IPS-15b (cell line): Measurements from ENCODE around the gene TRIM59.

Source experiments
- H3K27me3 ChIP-seq: one replicate; pipeline ENCODE4 v1.6.1; 2013; ENCODE audit warnings: low read length; ENCODE audit not compliant: control insufficient read depth, insufficient read depth
- H3K36me3 ChIP-seq: one replicate; pipeline ENCODE4 v1.6.1; 2013; ENCODE audit warnings: low read length; ENCODE audit not compliant: control insufficient read depth, insufficient read depth
- H3K4me1 ChIP-seq: one replicate; pipeline ENCODE4 v1.6.1; 2013; ENCODE audit warnings: mild to moderate bottlenecking, low read length; ENCODE audit not compliant: control insufficient read depth, insufficient read depth
- H3K4me3 ChIP-seq: one replicate; pipeline ENCODE4 v1.5.1; 2013; ENCODE audit warnings: low read depth, low read length
- H3K9ac ChIP-seq: one replicate; pipeline ENCODE4 v1.6.1; 2013; ENCODE audit warnings: low read depth, mild to moderate bottlenecking, low read length
- H3K9me3 ChIP-seq: one replicate; pipeline ENCODE4 v1.6.1; 2013; ENCODE audit warnings: mild to moderate bottlenecking, low read length; ENCODE audit not compliant: control insufficient read depth, insufficient read depth

The TRIM59 gene, protein sequence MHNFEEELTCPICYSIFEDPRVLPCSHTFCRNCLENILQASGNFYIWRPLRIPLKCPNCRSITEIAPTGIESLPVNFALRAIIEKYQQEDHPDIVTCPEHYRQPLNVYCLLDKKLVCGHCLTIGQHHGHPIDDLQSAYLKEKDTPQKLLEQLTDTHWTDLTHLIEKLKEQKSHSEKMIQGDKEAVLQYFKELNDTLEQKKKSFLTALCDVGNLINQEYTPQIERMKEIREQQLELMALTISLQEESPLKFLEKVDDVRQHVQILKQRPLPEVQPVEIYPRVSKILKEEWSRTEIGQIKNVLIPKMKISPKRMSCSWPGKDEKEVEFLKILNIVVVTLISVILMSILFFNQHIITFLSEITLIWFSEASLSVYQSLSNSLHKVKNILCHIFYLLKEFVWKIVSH

GRCh38 chr3:160449636-160450598 is at the start of gene TRIM59:
TSS of gene TRIM59 (minus strand) at chr3:160449786. CDS start at chr3:160439183, 10,603 bp downstream.
- peak within 1 kb of the TSS; percentile 99 for H3K4me3 ChIP-seq
- no peaks in the 10 kb centered on the region for H3K9me3 ChIP-seq
- peak within 1 kb of the TSS; percentile 96 for H3K9ac ChIP-seq
- H3K4me1 ChIP-seq, result peaks cover 8% of the 10 kb centered on the region
- no peaks in the 10 kb centered on the region for H3K27me3 ChIP-seq
- no peaks in the 10 kb centered on the region for H3K36me3 ChIP-seq

DNA sequence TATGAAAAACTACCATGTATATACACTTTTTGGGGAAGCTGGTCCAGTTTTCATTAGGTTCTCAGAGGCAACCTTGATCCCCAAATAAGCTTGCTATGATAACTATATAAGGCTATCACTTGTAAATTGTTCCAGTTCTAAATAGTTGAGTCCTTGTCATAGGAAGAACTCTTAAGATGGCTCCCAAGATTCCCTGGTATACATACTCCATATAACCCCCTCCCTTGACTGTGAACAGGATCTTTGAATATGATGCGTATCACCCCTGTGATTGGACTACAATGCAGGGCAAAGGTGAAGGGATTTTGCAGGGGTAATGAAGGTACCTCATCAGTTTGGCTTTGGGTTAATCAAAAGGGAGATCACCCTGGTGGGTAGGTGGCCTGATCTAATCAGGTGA is 48.6 kb upstream of the TRIM59 start:
- H3K36me3 ChIP-seq, result peaks cover 4% of the 10 kb centered on the region
- H3K9ac ChIP-seq, result no peak overlapping the region
- H3K27me3 ChIP-seq, result no peaks in the 10 kb centered on the region
- H3K4me3 ChIP-seq, result no peak overlapping the region
- no peaks in the 10 kb centered on the region for H3K9me3 ChIP-seq
- no peaks in the 10 kb centered on the region for H3K4me1 ChIP-seq

DNA sequence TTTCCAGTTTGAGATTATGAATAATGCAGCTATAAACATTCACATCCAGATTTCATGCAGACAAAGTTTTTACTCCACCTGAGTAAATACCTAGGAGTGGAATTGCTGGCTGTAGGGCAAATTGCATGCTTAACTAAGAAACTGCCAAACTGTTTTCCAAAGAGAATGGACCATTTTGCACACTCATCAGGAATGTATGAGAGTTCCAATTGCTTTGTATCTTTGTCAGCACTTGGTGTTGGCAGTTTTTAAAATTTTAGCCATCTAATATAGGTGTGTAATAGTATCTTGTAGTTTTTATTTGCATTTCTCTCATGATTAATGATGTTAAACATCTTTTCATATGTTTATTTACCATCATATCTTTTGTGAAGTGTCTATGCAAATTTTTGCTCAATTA is 40.6 kb upstream of the TRIM59 start:
- H3K9me3 ChIP-seq, result no peaks in the 10 kb centered on the region
- no peaks in the 10 kb centered on the region for H3K36me3 ChIP-seq

GRCh38 chr3:160486459-160486869 is 36.9 kb upstream of the TRIM59 start:
- no peak overlapping the region for H3K4me3 ChIP-seq
- peaks cover 2% of the 10 kb centered on the region for H3K4me1 ChIP-seq
- no peaks in the 10 kb centered on the region for H3K9me3 ChIP-seq
- H3K36me3 ChIP-seq, result no peaks in the 10 kb centered on the region
- H3K9ac ChIP-seq, result no peak overlapping the region
- no peaks in the 10 kb centered on the region for H3K27me3 ChIP-seq

More for the DNA sequence above, 40.6 kb upstream of the TRIM59 start:
- H3K9ac ChIP-seq, result no peak overlapping the region
- H3K4me3 ChIP-seq, result no peak overlapping the region
- peaks cover 2% of the 10 kb centered on the region for H3K4me1 ChIP-seq
- H3K27me3 ChIP-seq, result no peaks in the 10 kb centered on the region

DNA sequence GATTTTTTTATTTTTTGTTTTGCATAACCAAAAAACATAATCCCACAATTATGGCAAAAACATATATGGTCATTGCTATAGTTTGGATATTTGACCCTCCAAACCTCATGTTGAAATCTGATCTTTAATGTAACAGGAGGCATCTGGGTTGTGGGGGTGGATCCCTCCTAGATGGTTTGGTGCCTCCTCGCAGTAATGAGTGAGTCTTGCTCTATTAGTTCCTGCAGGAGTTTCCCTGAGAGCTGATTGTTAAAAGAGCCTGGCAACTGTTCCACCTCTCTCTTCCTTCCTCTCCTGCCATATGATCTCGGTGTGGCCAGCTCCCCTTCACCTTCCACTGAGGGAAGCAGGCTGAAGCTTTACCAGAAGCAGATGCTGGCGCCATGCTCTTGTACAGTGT is 33.2 kb upstream of the TRIM59 start:
- Histone ChIP-seq H3K27me3 (no peaks in the 10 kb centered on the region), H3K36me3 (no peaks in the 10 kb centered on the region), H3K4me3 (no peak overlapping the region), H3K9ac (no peak overlapping the region), H3K9me3 (no peaks in the 10 kb centered on the region), H3K4me1 (peaks cover 2% of the 10 kb centered on the region)

- Histone ChIP-seq H3K4me1 (peaks cover 2% of the 10 kb centered on the region), H3K27me3 (no peaks in the 10 kb centered on the region), H3K9ac (no peak overlapping the region), H3K36me3 (no peaks in the 10 kb centered on the region), H3K4me3 (no peak overlapping the region), H3K9me3 (no peaks in the 10 kb centered on the region)
These were observed 32.3 kb upstream of the TRIM59 start for GRCh38 chr3:160481856-160482255.

DNA sequence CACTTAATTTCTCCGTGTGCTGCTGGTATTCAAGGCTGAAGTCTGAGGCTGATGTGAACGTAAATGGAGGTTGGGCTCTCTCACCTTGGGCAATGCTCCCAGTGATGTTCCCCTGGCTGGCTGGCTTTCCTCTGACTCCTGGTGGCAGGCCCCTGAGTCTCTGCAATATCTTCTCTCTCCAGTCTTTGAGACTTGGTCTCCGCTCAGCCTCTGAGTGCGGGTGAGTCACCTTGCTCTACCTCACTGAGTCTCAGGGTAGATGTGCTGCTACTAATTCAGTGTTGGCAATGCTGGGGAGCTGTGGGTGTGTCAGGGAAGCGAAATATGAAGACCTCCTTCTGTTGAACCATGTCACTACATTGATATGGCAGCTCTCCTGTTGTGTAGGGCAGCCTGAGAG is 31.3 kb upstream of the TRIM59 start:
- H3K4me3 ChIP-seq, result no peak overlapping the region
- H3K36me3 ChIP-seq, result no peaks in the 10 kb centered on the region
- H3K4me1 ChIP-seq, result peaks cover 2% of the 10 kb centered on the region
- H3K9ac ChIP-seq, result no peak overlapping the region
- no peaks in the 10 kb centered on the region for H3K27me3 ChIP-seq
- H3K9me3 ChIP-seq, result no peaks in the 10 kb centered on the region

- no peak overlapping the region for H3K4me3 ChIP-seq
These were observed 29.8 kb upstream of the TRIM59 start for GRCh38 chr3:160479376-160479775.

GRCh38 chr3:160478338-160478737 is 28.8 kb upstream of the TRIM59 start:
- H3K4me3 ChIP-seq, result no peak overlapping the region
- no peak overlapping the region for H3K9ac ChIP-seq
- no peaks in the 10 kb centered on the region for H3K9me3 ChIP-seq
- no peaks in the 10 kb centered on the region for H3K36me3 ChIP-seq
- H3K27me3 ChIP-seq, result no peaks in the 10 kb centered on the region
- H3K4me1 ChIP-seq, result no peaks in the 10 kb centered on the region

More at GRCh38 chr3:160479376-160479775, 29.8 kb upstream of the TRIM59 start:
- Histone ChIP-seq H3K36me3 (no peaks in the 10 kb centered on the region), H3K9me3 (no peaks in the 10 kb centered on the region), H3K27me3 (no peaks in the 10 kb centered on the region), H3K4me1 (no peaks in the 10 kb centered on the region), H3K9ac (no peak overlapping the region)

DNA sequence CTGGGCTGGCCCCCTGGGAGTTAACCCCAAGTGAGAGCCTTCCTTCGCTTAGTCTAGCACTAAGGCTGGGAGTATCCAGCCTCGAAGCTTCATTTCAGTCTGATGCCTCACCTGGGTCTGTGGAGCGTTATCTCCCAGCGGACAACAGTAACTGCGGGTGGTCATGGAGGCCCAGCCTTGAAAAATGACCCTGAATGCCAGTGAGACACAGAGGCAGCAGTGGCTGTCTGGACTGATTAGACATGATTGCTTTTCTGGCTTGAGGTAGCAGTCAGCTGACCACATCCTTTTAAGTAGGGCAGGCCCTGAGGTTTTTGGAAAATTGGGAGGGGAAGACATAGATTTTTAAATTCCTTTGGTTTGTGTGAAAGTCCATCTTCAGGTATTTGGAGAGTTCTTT is 28.2 kb upstream of the TRIM59 start:
- H3K4me3 ChIP-seq, result no peak overlapping the region
- no peaks in the 10 kb centered on the region for H3K36me3 ChIP-seq
- H3K27me3 ChIP-seq, result no peaks in the 10 kb centered on the region
- no peaks in the 10 kb centered on the region for H3K9me3 ChIP-seq
- H3K4me1 ChIP-seq, result no peaks in the 10 kb centered on the region
- H3K9ac ChIP-seq, result no peak overlapping the region

DNA sequence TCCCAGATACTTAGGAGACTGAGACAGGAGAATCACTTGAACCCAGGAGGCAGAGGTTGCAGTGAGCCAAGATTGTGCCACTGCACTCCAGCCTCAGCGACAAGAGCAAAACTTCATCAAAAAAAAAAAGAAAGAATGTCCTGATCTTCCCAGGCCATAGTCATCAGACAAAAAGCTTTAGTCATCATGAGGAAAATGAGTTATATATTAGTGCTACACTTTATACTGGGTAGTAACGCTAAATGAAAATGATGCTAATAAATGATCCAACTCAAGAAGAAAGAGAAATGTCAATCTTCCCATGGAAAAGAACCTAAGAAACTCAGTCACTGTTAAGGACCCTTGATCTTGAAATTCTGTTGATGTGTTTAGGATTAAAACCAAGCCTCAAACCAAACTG is 26.3 kb upstream of the TRIM59 start:
- no peaks in the 10 kb centered on the region for H3K27me3 ChIP-seq
- H3K36me3 ChIP-seq, result no peaks in the 10 kb centered on the region
- no peaks in the 10 kb centered on the region for H3K4me1 ChIP-seq
- H3K9ac ChIP-seq, result no peak overlapping the region
- H3K9me3 ChIP-seq, result peaks cover 2% of the 10 kb centered on the region
- no peak overlapping the region for H3K4me3 ChIP-seq
